ENCODE measurements around the gene DHX35. TPM values are rescaled to one million over a fixed set of nuclear protein-coding genes. Genes with fewer than 3 reads are reported as not detected.
"Not testable (repeated sequence)": the region's sequence is repeated elsewhere in the genome, so short reads cannot be mapped to it uniquely, and the experiment has no call there.

The DHX35 gene
- total RNA-seq, 1 donor from 2014 or later, result 14.0 TPM

GRCh38 chr20:38975539-38976120 lies 13.5 kb downstream of the DHX35 start:
- no peak for DNase-seq (ENCODE audit: low read depth)

GRCh38 chr20:38979434-38979833 lies 17.3 kb downstream of the DHX35 start:
- no peak for DNase-seq (ENCODE audit: low read depth)

- no peak for DNase-seq (ENCODE audit: low read depth)
Measured at GRCh38 chr20:38979842-38980241, 17.7 kb downstream of the DHX35 start.

DNA sequence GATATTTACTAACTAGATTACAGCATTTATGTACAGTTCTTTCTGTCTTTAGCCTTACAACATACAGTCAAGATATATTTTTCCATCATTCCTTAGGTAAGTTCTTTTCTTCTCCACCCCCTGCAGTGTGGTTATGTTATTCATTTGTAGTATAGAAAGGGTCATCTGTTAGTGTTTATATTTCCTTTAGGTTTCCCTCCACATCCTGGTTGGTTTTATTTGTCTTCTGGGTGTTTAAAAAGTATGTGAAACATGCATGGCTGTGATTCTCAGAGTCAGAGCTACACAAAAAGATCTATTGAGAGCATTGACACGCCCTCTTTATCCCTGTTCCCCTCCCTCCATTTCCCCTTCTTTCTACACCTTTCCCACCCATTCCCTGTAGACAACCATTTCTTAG lies 20.1 kb downstream of the DHX35 start:
- no peak for DNase-seq (ENCODE audit: low read depth)

DNA sequence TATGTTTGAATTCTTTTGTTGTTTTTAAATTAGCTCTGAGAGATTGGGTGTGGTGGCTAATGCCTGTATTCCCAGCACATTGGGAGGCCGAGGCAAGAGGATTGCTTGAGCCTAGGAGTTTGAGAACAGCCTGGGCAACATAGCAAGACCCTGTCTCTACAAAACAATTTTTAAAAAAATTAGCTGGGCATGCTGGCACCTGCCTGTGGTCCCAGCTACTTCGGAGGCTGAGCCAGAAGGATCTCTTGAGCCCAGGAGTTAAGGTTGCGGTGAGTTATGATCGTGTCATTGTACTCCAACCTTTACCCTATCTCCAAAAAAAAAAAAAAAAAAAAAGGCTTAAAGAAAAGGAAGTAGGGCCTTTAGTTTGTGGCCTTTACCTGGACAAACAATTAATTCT lies 22.9 kb downstream of the DHX35 start:
- DNase-seq (ENCODE audit: low read depth), result no peak

GRCh38 chr20:38985603-38986170 lies 23.5 kb downstream of the DHX35 start:
- DNase-seq (ENCODE audit: low read depth), result peak; percentile 73

GRCh38 chr20:38986663-38987062 lies 24.5 kb downstream of the DHX35 start:
- no peak for DNase-seq (ENCODE audit: low read depth)

GRCh38 chr20:38987777-38988176 lies 25.6 kb downstream of the DHX35 start:
- DNase-seq (ENCODE audit: low read depth), result no peak

GRCh38 chr20:38990728-38991127 lies 28.6 kb downstream of the DHX35 start:
- no peak for DNase-seq (ENCODE audit: low read depth)

DNA sequence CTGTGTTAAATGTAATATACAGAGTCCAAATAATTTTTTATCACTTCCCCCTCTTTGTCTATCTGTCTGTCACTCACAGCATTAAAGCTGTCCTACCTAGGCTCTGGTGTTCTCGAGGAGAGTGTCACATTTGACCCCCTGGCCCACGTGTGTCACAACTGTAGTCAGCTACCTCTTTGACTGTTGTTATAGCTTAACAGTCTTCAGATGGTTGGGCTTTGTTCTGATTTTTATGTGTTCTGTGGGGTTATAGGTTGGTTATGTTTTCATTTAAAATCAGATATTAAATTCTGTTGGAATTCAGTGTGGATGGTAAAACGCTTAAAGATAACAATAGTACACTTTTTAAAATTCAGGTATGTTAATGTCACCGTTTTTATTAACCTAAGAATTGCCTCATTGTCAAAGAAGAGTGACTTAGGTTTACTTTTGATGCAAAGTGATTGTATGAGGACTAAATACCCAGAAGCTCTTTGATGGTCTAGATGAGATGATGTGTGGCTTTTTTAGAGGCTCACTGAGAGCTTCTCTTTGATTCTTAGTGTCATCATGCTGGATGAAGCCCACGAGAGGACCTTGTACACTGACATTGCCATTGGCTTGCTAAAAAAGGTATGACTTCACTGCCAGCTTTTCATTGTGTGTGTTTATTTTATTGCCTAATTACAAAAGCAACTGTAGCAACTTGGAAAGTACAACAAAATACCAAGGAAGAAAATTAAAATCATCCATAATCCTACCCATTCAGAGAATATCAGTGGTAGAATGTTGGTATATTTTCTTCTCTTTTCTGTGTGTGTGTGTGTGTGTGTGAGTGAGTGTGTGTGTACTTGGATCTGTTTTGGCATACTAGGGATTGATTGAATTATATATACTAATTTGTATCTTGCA lies 29.9 kb downstream of the DHX35 start:
- no peak for DNase-seq (ENCODE audit: low read depth)

- no peak for DNase-seq (ENCODE audit: low read depth)
Measured at GRCh38 chr20:38995536-38996044, 33.4 kb downstream of the DHX35 start.

DNA sequence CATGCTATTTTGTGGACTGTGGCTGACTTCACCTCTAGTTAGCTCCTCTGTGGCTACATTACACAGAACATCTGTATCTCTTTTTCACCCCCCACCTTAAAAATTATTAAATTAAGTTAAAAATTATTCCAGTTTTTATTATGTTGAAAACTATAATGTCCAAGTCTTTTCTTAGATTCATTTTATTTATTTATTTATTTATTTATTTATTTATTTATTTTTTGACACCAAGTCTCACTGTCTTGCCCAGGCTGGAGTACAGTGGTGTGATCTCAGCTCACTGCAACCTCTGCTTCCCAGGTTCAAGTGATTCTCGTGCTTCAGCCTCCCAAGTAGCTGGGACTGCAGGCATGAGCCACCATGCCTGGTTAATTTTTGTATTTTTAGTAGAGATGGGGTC lies 34.7 kb downstream of the DHX35 start:
- DNase-seq (ENCODE audit: low read depth), result not testable (repeated sequence)

GRCh38 chr20:38997622-38998021 lies 35.5 kb downstream of the DHX35 start:
- peak; percentile 85 for DNase-seq (ENCODE audit: low read depth)

DNA sequence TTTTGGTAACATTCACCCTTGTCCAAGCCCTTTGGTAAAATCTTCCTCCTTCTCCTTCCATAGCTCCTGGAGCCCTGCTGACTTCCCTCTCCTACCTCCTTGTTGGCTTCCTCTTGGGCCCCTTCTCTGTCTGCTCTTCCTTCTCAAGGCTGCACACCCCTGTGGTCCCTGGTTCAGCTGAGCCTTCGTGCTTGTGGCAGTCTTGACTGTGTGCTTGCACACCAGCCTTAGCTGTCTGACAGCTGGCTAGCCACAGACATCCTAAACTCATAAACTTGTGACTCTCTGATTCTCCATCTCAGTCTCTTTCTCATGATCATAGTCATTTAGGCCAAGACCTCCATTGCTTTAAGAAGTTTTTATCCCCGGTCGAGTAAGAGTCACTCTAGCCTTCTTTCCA lies 37.1 kb downstream of the DHX35 start:
- DNase-seq (ENCODE audit: low read depth), result no peak

- DNase-seq (ENCODE audit: low read depth), result no peak
Measured at GRCh38 chr20:38999965-39000910, 38.1 kb downstream of the DHX35 start.

- no peak for DNase-seq (ENCODE audit: low read depth)
Measured at GRCh38 chr20:39004508-39004907, 42.4 kb downstream of the DHX35 start.

DNA sequence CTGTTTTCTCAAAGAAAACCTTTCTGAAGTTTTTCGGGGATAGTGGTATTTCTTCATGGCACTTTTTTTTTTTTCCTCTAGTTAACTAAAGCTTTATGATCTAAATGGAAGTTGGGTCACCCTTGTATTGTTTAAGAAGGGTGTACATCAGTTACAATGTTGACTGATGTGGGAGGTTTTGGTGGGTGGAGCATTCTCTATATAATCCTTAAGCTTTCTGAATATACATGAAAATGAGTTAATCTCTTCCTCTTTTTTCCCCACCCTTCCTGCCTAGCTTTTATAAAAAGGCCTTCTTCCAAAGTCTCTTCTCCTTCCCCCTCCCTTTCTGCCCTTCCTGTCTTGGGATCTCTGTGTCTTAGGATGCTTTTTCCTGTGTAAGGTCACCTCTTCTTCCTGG lies 47.2 kb downstream of the DHX35 start:
- no peak for DNase-seq (ENCODE audit: low read depth)

DNA sequence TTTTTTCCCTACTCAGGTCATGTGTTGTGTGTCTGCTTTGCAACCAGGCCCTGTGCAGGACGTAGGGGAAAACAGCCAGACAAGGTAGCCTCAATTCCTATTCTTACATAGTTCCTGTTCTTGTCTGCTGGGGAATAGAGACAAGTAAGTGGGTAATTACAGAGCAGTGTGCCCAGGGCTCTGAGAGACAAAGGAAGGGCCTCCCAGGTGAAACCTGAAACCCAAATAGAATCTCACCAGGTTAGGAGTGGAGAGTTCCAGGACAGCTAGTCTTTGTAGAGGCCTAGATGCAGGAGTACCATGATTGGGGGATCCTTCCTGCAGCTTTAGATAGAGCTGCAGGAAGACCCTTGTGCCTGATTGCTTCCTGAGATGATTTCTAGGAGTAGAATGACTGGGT lies 48.4 kb downstream of the DHX35 start:
- DNase-seq (ENCODE audit: low read depth), result no peak

- DNase-seq (ENCODE audit: low read depth), result no peak
Measured at GRCh38 chr20:39013662-39014109, 51.5 kb downstream of the DHX35 start.

GRCh38 chr20:39016041-39016440 lies 53.9 kb downstream of the DHX35 start:
- no peak for DNase-seq (ENCODE audit: low read depth)

- DNase-seq (ENCODE audit: low read depth), result no peak
Measured at GRCh38 chr20:39016506-39016905, 54.4 kb downstream of the DHX35 start.

All from myocyte (in vitro differentiated cells).